ENCODE results near the gene LGALS4. TPM values are rescaled to one million over a fixed set of nuclear protein-coding genes. Genes with fewer than 3 reads are reported as not detected.
"Not testable (repeated sequence)": the region's sequence is repeated elsewhere in the genome, so short reads cannot be mapped to it uniquely, and the experiment has no call there.

Gene LGALS4
- polyA plus RNA-seq, 1 of the 3 experiments (the other 2 are of a cell fraction): 0.21 TPM

GRCh38 chr19:38856813-38857212 is 44.1 kb upstream of the LGALS4 start:
- TF ChIP-seq, protein P1, sequence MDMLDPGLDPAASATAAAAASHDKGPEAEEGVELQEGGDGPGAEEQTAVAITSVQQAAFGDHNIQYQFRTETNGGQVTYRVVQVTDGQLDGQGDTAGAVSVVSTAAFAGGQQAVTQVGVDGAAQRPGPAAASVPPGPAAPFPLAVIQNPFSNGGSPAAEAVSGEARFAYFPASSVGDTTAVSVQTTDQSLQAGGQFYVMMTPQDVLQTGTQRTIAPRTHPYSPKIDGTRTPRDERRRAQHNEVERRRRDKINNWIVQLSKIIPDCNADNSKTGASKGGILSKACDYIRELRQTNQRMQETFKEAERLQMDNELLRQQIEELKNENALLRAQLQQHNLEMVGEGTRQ (IDR thresholded peaks at IDR 0.05; ENCODE audit: borderline replicate concordance, low read depth, low read length): no peak
- no peak for TF ChIP-seq PBX3 (IDR thresholded peaks at IDR 0.05)
- TF ChIP-seq GATA2 (CRISPR knock-in tag; IDR thresholded peaks at IDR 0.05): no peak
- no peak for TF ChIP-seq MXI1 (IDR thresholded peaks at IDR 0.05; ENCODE audit: low read depth, low read length)
- TF ChIP-seq RAD21 (IDR thresholded peaks at IDR 0.05; ENCODE audit: low read length): no peak
- no peak for TF ChIP-seq CHD2 (IDR thresholded peaks at IDR 0.05; ENCODE audit: low read length, partially characterized antibody)
- no peak overlapping the region for H3K27ac ChIP-seq (ENCODE audit: low read depth in 2 of 2, low read length in 1 of 2)
- no peak overlapping the region for H2AFZ ChIP-seq (ENCODE audit: low read depth)
- ChIA-PET CTCF (no interaction called here), POLR2A (no interaction called here)
- H3F3A ChIP-seq (replicated peaks; ENCODE audit: insufficient read depth): peaks cover 10% of the 10 kb centered on the region
- H3K4me3 ChIP-seq (ENCODE audit: low read depth in 2 of 2, low read length in 1 of 2): no peak overlapping the region
- no peak for DNase-seq
- H3K4me2 ChIP-seq: no peak overlapping the region
- H3K9me3 ChIP-seq: no peaks in the 10 kb centered on the region
- WGBS (ENCODE audit: low lambda C conversion rate): 92% methylated on average over 3 of the region's 3 CpGs
- no peaks in the 10 kb centered on the region for H3K9me2 ChIP-seq
- no peak overlapping the region for H3K9ac ChIP-seq
- no peaks in the 10 kb centered on the region for H3K36me3 ChIP-seq (replicated peaks in 1 of 2; ENCODE audit: control insufficient read depth in 1 of 2, insufficient read depth in 2 of 2, low read length in 1 of 2)
- H3K79me2 ChIP-seq (ENCODE audit: insufficient read depth): peaks cover 7% of the 10 kb centered on the region; the same call in 1 of the 2 replicates
- H3K4me1 ChIP-seq (ENCODE audit: control insufficient read depth in 1 of 2, insufficient read depth in 2 of 2, low read depth in 1 of 2, low read length in 1 of 2): peaks cover 0 to 5% of the 10 kb centered on the region in 2 experiments; a peak in 1 of 4 replicates
- H3K27me3 ChIP-seq (ENCODE audit: insufficient read depth): no peaks in the 10 kb centered on the region
- no peaks in the 10 kb centered on the region for H4K20me1 ChIP-seq (ENCODE audit: insufficient read depth)

GRCh38 chr19:38855751-38856150 is 43.0 kb upstream of the LGALS4 start:
- POLR2A ChIA-PET, CTCF ChIA-PET: not testable (repeated sequence)

DNA sequence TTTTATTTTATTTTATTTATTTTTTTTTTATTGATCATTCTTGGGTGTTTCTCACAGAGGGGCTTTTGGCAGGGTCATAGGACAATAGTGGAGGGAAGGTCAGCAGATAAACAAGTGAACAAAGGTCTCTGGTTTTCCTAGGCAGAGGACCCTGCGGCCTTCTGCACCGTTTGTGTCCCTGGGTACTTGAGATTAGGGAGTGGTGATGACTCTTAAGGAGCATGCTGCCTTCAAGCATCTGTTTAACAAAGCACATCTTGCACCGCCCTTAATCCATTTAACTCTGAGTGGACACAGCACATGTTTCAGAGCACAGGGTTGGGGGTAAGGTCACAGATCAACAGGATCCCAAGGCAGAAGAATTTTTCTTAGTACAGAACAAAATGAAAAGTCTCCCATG is 42.2 kb upstream of the LGALS4 start:
- H3K4me3 ChIP-seq (ENCODE audit: low read depth in 2 of 2, low read length in 1 of 2); H3K79me2 ChIP-seq (ENCODE audit: insufficient read depth); H4K20me1 ChIP-seq (ENCODE audit: insufficient read depth); DNase-seq; H3K9ac ChIP-seq; H3K4me2 ChIP-seq; H3K9me2 ChIP-seq; CTCF ChIA-PET; POLR2A ChIA-PET; H3K27me3 ChIP-seq (ENCODE audit: insufficient read depth); H3K9me3 ChIP-seq; H3K27ac ChIP-seq (ENCODE audit: low read depth in 2 of 2, low read length in 1 of 2); H2AFZ ChIP-seq (ENCODE audit: low read depth); H3K36me3 ChIP-seq (replicated peaks in 1 of 2; ENCODE audit: control insufficient read depth in 1 of 2, insufficient read depth in 2 of 2, low read length in 1 of 2): not testable (repeated sequence)
- peaks cover 20% of the 10 kb centered on the region for H3F3A ChIP-seq (replicated peaks; ENCODE audit: insufficient read depth)
- 72% methylated on average over 3 of the region's 3 CpGs for WGBS (ENCODE audit: low lambda C conversion rate)
- H3K4me1 ChIP-seq (ENCODE audit: control insufficient read depth in 1 of 2, insufficient read depth in 2 of 2, low read depth in 1 of 2, low read length in 1 of 2): peaks cover 5 to 13% of the 10 kb centered on the region in 2 experiments; a peak in 1 of 4 replicates

More at GRCh38 chr19:38855751-38856150, 43.0 kb upstream of the LGALS4 start:
- H3K27ac ChIP-seq (ENCODE audit: low read depth in 2 of 2, low read length in 1 of 2); H3K9me2 ChIP-seq; H3K79me2 ChIP-seq (ENCODE audit: insufficient read depth); H3K27me3 ChIP-seq (ENCODE audit: insufficient read depth); H4K20me1 ChIP-seq (ENCODE audit: insufficient read depth); DNase-seq; H2AFZ ChIP-seq (ENCODE audit: low read depth); H3K36me3 ChIP-seq (replicated peaks in 1 of 2; ENCODE audit: control insufficient read depth in 1 of 2, insufficient read depth in 2 of 2, low read length in 1 of 2); H3K4me3 ChIP-seq (ENCODE audit: low read depth in 2 of 2, low read length in 1 of 2); H3K9me3 ChIP-seq; H3K9ac ChIP-seq; H3K4me2 ChIP-seq: not testable (repeated sequence)
- Histone ChIP-seq H3K4me1 (ENCODE audit: control insufficient read depth in 1 of 2, insufficient read depth in 2 of 2, low read depth in 1 of 2, low read length in 1 of 2) (peaks cover 5 to 12% of the 10 kb centered on the region in 2 experiments; a peak in 1 of 4 replicates), H3F3A (replicated peaks; ENCODE audit: insufficient read depth) (peaks cover 18% of the 10 kb centered on the region)
- 92% methylated on average over 6 of the region's 37 CpGs for WGBS (ENCODE audit: low lambda C conversion rate)
